Measurements from ENCODE around the gene SRPK2. TPM values are rescaled to one million over a fixed set of nuclear protein-coding genes. Genes with fewer than 3 reads are reported as not detected.

Gene SRPK2
- total and polyA plus RNA-seq, 2 of the 13 experiments (the other 11 are each of a cell fraction or from before 2014, with no cell fraction given), result 10.1 to 22.3 TPM

GRCh38 chr7:105153531-105153930 is 235.2 kb downstream of the SRPK2 start:
- no TSS peak for BruUV-seq (replicated peaks)
- ChIA-PET CTCF (ENCODE audit: low intra/inter-chr PET ratio, low total read pairs) (no interaction called here), POLR2A (no interaction called here)
- Histone ChIP-seq H3K4me1 (ENCODE audit: insufficient read depth, low read length) (no peaks in the 10 kb centered on the region), H2AFZ (ENCODE audit: low read length) (no peak overlapping the region), H4K20me1 (ENCODE audit: insufficient read depth, low read length) (no peaks in the 10 kb centered on the region; the same call in 1 of the 2 replicates), H3K4me3 (replicated peaks in 1 of 3; ENCODE audit: insufficient read depth in 1 of 3, low read depth in 2 of 3, low read length in 3 of 3) (no peak overlapping the region), H3K79me2 (ENCODE audit: insufficient read depth, low read length) (no peaks in the 10 kb centered on the region), H3K4me2 (ENCODE audit: low read depth, low read length) (no peak overlapping the region), H3K27ac (ENCODE audit: extremely low read length, insufficient read depth, low read length) (no peak overlapping the region), H3K9me3 (ENCODE audit: low read length) (no peaks in the 10 kb centered on the region), H3K9ac (ENCODE audit: insufficient read depth, low read depth, low read length) (no peak overlapping the region), H3K36me3 (replicated peaks in 1 of 2; ENCODE audit: control insufficient read depth in 1 of 2, insufficient read depth in 2 of 2, low read length in 2 of 2) (peaks cover 1 to 7% of the 10 kb centered on the region in 2 experiments; a peak in 3 of 5 replicates), H3K27me3 (ENCODE audit: control insufficient read depth in 1 of 2, insufficient read depth in 2 of 2, low read length in 2 of 2) (no peaks in the 10 kb centered on the region)
- ATAC-seq (no peak), DNase-seq (ENCODE audit: low spot score) (no peak), FAIRE-seq (no peak)
- intact Hi-C loops (cut with micrococcal nuclease; ENCODE audit: unreplicated experiment) (no loop called here), in situ Hi-C loops (cut with HindIII; ENCODE audit: extremely low pct_ligation_motif_present, low pct_unique_long_range_greater_than_20kb) (no loop called here)
- no peak for TF ChIP-seq ZNF75D (CRISPR knock-in tag; IDR thresholded peaks at IDR 0.05; ENCODE audit: borderline replicate concordance)
- TF ChIP-seq ZNF737 (CRISPR knock-in tag; IDR thresholded peaks at IDR 0.05; ENCODE audit: borderline replicate concordance), result no peak
- no peak for TF ChIP-seq ZNF720 (CRISPR knock-in tag; IDR thresholded peaks at IDR 0.05)
- TF ChIP-seq KDM3A (CRISPR knock-in tag; IDR thresholded peaks at IDR 0.05; ENCODE audit: low read depth), result no peak
- no peak for TF ChIP-seq RBM39 (IDR thresholded peaks at IDR 0.05; ENCODE audit: low read depth, low read length, poor library complexity, severe bottlenecking)
- no peak for TF ChIP-seq HIC2 (CRISPR knock-in tag; IDR thresholded peaks at IDR 0.05; ENCODE audit: low read depth)
- TF ChIP-seq ZNF33B (CRISPR knock-in tag; IDR thresholded peaks at IDR 0.05), result no peak
- TF ChIP-seq THAP11 (CRISPR knock-in tag; IDR thresholded peaks at IDR 0.05), result no peak
- TF ChIP-seq NFATC3 (CRISPR knock-in tag; IDR thresholded peaks at IDR 0.05), result no peak
- TF ChIP-seq HMGA1 (CRISPR knock-in tag; conservative IDR thresholded peaks at IDR 0.05), result no peak
- no peak for TF ChIP-seq ZNF235 (CRISPR knock-in tag; IDR thresholded peaks at IDR 0.05; ENCODE audit: borderline replicate concordance)
- no peak for TF ChIP-seq ARNT2 (CRISPR knock-in tag; IDR thresholded peaks at IDR 0.05; ENCODE audit: low read depth)
- TF ChIP-seq ZNF709 (CRISPR knock-in tag; IDR thresholded peaks at IDR 0.05), result no peak
- TF ChIP-seq MTA1 (CRISPR knock-in tag; IDR thresholded peaks at IDR 0.05; ENCODE audit: borderline replicate concordance), result no peak
- no peak for TF ChIP-seq ZNF670 (CRISPR knock-in tag; IDR thresholded peaks at IDR 0.05; ENCODE audit: borderline replicate concordance)
- TF ChIP-seq ZNF3 (CRISPR knock-in tag; IDR thresholded peaks at IDR 0.05), result no peak
- TF ChIP-seq SP4 (CRISPR knock-in tag; IDR thresholded peaks at IDR 0.05), result no peak
- TF ChIP-seq PCBP1 (IDR thresholded peaks at IDR 0.05; ENCODE audit: borderline replicate concordance, low read depth, low read length), result no peak
- no peak for TF ChIP-seq HMGXB4 (CRISPR knock-in tag; IDR thresholded peaks at IDR 0.05; ENCODE audit: borderline replicate concordance in 1 of 2, low read depth in 1 of 2)
- 94% methylated on average over 6 of the region's 6 CpGs for WGBS (ENCODE audit: low lambda C conversion rate)

All from HepG2 (cell line).